Glutamatergic neuron (in vitro differentiated cells): Measurements from ENCODE around the gene STXBP6. TPM values are rescaled to one million over a fixed set of nuclear protein-coding genes. Genes with fewer than 3 reads are reported as not detected.

Source experiments
- DNase-seq: peaks from one replicate; pipeline ENCODE4 v3.0.0; 2022
- H3K27ac Mint-ChIP-seq: one replicate; pipeline ENCODE4 v1.8.0; 2020; ENCODE audit warnings: mild to moderate bottlenecking, mixed read lengths, inconsistent platforms; ENCODE audit not compliant: unreplicated experiment
- H3K27me3 Mint-ChIP-seq: one replicate; pipeline ENCODE4 v1.8.0; 2020; ENCODE audit warnings: mild to moderate bottlenecking, moderate library complexity, mixed read lengths, inconsistent platforms; ENCODE audit not compliant: unreplicated experiment
- H3K36me3 Mint-ChIP-seq: one replicate; pipeline ENCODE4 v1.8.0; 2020; ENCODE audit warnings: mild to moderate bottlenecking, mixed read lengths, inconsistent platforms; ENCODE audit not compliant: unreplicated experiment
- H3K4me1 Mint-ChIP-seq: one replicate; pipeline ENCODE4 v1.8.0; 2020; ENCODE audit warnings: mild to moderate bottlenecking, low read depth, mixed read lengths, inconsistent platforms; ENCODE audit not compliant: unreplicated experiment
- H3K4me3 Mint-ChIP-seq: one replicate; pipeline ENCODE4 v1.8.0; 2020; ENCODE audit warnings: mild to moderate bottlenecking, mixed read lengths, inconsistent platforms; ENCODE audit not compliant: unreplicated experiment
- H3K9me3 Mint-ChIP-seq: one replicate; pipeline ENCODE4 v1.8.0; 2020; ENCODE audit warnings: mild to moderate bottlenecking, moderate library complexity, mixed read lengths, inconsistent platforms; ENCODE audit not compliant: unreplicated experiment
- total RNA-seq: library from RNA; stranded (reverse); fragmentation: NEBNext Ultra II Directional; extraction: Animal tissue kit (Norgen Biotek cat#: 25700); gene quantifications from one replicate; pipeline ENCODE4 v1.2.1, GENCODE V29; 2021; ENCODE audit not compliant: unreplicated experiment
- TF ChIP-seq, protein P1 (sequence below): fragments of 200-600 bp; sonication (generic); IDR thresholded peaks from one replicate; pipeline ENCODE4 v1.5.0; 2021; ENCODE audit not compliant: partially characterized antibody, unreplicated experiment

STXBP6 gene
- total RNA-seq, 1 donor from 2014 or later, result 0.49 TPM

DNA sequence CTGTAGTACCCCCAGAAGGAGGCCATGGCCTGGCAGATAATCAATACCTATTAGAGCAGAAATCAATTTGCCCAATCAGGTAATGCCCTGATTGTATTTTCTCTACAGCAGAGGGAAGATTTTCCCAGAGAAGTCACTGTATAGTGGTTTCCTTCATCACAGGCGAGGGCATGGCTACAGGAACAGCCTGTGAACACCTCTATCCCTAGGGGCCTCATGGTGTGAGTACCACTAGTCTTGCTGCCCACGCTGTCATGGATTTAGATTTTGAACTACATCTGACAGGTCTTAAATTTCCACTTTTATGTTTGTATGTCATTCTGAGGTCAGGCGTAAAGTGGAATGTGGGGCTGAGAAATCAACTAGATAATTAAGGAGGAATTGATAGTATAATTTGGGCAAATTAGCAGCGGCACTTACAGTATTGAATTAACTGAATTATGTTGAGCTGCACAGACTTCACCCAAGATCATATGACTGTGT lies 42.4 kb upstream of the STXBP6 start:
- peak overlapping the region; percentile 77 for H3K4me3 Mint-ChIP-seq
- TF ChIP-seq, protein P1, sequence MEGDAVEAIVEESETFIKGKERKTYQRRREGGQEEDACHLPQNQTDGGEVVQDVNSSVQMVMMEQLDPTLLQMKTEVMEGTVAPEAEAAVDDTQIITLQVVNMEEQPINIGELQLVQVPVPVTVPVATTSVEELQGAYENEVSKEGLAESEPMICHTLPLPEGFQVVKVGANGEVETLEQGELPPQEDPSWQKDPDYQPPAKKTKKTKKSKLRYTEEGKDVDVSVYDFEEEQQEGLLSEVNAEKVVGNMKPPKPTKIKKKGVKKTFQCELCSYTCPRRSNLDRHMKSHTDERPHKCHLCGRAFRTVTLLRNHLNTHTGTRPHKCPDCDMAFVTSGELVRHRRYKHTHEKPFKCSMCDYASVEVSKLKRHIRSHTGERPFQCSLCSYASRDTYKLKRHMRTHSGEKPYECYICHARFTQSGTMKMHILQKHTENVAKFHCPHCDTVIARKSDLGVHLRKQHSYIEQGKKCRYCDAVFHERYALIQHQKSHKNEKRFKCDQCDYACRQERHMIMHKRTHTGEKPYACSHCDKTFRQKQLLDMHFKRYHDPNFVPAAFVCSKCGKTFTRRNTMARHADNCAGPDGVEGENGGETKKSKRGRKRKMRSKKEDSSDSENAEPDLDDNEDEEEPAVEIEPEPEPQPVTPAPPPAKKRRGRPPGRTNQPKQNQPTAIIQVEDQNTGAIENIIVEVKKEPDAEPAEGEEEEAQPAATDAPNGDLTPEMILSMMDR, result no peak
- H3K4me1 Mint-ChIP-seq, result peaks cover 31% of the 10 kb centered on the region
- H3K27me3 Mint-ChIP-seq, result peaks cover 9% of the 10 kb centered on the region
- peak overlapping the region; percentile 86 for H3K27ac Mint-ChIP-seq
- peak; percentile 19 for DNase-seq
- peaks cover 3% of the 10 kb centered on the region for H3K9me3 Mint-ChIP-seq
- H3K36me3 Mint-ChIP-seq, result no peaks in the 10 kb centered on the region

DNA sequence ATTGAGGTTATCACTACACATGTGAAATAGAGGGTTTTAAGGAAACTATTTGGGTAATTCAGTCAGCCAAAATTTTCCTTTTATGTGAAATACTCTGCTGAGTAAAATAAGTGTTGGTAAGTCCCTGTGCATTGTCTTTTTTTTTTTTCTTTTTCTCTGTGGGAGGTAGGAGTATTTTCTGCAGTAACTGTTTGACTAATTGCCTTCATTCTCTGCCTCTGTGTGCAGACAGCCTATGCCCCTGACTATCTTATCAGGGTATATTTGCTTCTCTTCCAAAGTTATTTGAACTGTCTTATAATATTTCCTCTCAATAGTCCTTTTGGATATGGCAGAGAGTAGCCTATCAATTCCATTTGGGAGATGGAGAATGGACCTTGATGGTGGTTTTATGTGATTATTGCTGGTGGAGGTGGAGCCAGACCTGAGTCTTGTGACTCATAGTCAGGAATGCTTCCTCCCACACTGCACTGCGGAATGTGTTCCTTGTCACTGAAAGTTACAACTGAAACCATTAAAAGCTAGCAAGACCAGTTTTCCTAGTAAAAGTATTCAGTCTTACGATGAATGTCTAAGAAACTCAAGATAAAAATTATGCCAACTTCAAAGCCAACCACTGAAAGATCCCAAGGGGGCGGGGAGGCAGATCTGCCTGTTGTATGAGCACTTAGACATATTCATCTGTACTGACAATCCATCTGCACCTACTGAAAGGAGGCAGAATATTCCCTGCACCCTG lies 40.9 kb upstream of the STXBP6 start:
- no peak for DNase-seq
- H3K27ac Mint-ChIP-seq, result no peak overlapping the region

DNA sequence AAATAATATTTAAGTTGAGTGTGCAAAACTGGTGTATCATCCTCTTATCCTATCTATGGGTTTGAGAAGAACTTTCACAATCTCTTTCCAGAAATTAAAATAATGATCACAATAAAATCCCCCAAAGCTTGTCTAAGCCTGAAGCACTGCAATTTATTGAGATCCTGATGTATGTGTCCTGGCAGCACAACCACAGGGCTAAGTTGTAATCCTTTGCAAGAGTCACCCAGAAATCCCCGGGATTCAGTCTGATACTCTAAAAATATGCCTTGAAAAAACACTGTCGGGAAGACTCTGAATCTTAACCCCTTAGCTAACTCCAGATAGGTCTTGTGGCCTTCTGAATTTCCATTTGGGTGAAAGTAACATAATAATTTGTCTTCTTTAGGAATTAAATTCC lies 40.3 kb upstream of the STXBP6 start:
- peaks cover 7% of the 10 kb centered on the region for H3K27me3 Mint-ChIP-seq
- DNase-seq, result no peak
- H3K9me3 Mint-ChIP-seq, result peaks cover 3% of the 10 kb centered on the region
- H3K36me3 Mint-ChIP-seq, result no peaks in the 10 kb centered on the region
- TF ChIP-seq, protein P1, result no peak
- H3K27ac Mint-ChIP-seq, result no peak overlapping the region
- peaks cover 26% of the 10 kb centered on the region for H3K4me1 Mint-ChIP-seq
- no peak overlapping the region for H3K4me3 Mint-ChIP-seq

More for the DNA sequence above, 40.9 kb upstream of the STXBP6 start:
- Mint-ChIP-seq H3K36me3 (no peaks in the 10 kb centered on the region), H3K4me3 (no peak overlapping the region), H3K9me3 (peaks cover 3% of the 10 kb centered on the region), H3K4me1 (peaks cover 31% of the 10 kb centered on the region), H3K27me3 (peaks cover 9% of the 10 kb centered on the region)
- TF ChIP-seq, protein P1, result no peak

DNA sequence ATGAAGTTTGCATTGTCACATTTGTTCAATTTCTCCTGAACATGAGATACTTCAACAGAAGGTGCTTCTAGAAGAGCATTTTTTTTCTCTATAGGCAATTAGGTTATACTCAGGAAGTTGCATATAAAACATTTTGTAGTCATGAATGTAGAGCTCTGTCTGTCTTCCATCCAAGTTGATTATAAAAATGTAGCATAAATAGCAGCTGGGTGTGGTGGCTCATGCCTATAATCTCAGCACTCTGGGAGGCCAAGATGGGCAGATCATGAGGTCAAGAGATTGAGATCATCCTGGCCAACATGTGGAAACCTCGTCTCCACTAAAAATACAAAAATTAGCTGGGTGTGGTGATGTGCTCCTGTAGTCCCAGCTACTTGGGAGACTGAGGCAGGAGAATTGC lies 39.5 kb upstream of the STXBP6 start:
- H3K27me3 Mint-ChIP-seq, result peaks cover 7% of the 10 kb centered on the region
- no peaks in the 10 kb centered on the region for H3K36me3 Mint-ChIP-seq
- peaks cover 25% of the 10 kb centered on the region for H3K4me1 Mint-ChIP-seq
- no peak for DNase-seq
- H3K27ac Mint-ChIP-seq, result no peak overlapping the region
- H3K4me3 Mint-ChIP-seq, result no peak overlapping the region
- peaks cover 3% of the 10 kb centered on the region for H3K9me3 Mint-ChIP-seq
- TF ChIP-seq, protein P1, result no peak

DNA sequence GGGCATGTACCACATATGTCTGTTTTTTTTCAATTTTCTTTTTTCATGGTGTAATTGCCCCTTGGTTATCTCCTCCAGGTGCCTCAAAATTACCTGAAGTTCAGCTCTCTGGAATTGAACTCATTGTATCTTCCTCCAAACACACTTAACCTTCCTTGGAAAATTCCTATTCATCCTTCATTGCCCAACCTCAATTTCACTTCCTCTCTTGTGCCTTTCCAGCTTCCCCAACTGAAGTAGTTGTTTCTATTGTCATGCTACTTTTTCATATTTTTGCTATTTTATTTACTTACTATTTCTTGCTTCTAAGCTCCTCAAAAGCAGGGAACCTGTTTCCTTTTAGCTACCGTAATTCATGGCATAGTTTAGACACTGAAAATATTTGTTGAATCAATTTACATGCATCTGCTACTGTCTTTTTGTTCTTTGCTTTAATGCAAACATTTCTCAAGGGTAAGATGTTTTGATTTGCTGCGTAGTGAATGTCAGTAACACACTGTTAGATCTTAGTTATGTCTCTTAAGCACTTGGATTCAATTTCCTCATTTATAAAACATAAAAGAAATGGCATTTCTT lies 37.0 kb upstream of the STXBP6 start:
- no peaks in the 10 kb centered on the region for H3K36me3 Mint-ChIP-seq
- peaks cover 10% of the 10 kb centered on the region for H3K4me1 Mint-ChIP-seq
- TF ChIP-seq, protein P1, result no peak
- H3K27me3 Mint-ChIP-seq, result peaks cover 2% of the 10 kb centered on the region
- DNase-seq, result no peak
- no peak overlapping the region for H3K4me3 Mint-ChIP-seq
- no peak overlapping the region for H3K27ac Mint-ChIP-seq
- no peaks in the 10 kb centered on the region for H3K9me3 Mint-ChIP-seq
